Measurements from ENCODE around the gene PCDH9.

The PCDH9 gene

DNA sequence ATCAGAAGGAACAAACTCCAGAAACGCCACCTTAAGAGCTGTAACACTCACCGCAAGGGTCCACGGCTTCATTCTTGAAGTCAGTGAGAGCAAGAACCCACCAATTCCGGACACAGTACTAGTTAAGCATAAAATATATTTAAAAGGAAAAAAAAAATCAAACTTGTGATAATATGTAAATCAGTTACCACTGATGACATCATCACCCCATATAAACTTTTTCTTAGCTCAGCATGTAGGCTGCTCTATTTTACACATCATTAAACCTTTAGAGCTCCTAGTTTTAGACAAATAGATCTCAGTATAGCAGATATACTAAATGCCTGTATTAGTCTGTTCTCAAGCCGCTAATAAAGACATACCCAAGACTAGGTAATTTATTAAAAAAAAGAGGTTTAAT is 668.1 kb downstream of the PCDH9 start:
- DNase-seq = no peak

DNA sequence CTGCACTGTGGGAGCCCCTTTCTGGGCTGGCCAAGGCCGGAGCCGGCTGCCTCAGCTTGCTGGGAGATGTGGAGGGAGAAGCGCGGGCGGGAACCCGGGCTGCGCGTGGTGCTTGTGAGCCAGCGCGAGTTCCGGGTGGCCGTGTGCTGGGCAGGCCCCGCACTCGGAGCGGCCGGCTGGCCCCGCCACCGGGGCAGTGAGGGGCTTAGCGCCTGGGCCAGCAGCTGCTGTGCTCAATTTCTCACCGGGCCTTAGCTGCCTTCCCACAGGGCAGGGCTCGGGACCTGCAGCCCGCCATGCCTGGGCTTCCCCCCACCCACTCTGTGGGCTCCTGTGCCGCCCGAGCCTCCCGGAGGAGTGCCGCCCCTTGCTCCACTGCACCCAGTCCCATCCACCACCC is 669.1 kb downstream of the PCDH9 start:
- no peak for DNase-seq

DNA sequence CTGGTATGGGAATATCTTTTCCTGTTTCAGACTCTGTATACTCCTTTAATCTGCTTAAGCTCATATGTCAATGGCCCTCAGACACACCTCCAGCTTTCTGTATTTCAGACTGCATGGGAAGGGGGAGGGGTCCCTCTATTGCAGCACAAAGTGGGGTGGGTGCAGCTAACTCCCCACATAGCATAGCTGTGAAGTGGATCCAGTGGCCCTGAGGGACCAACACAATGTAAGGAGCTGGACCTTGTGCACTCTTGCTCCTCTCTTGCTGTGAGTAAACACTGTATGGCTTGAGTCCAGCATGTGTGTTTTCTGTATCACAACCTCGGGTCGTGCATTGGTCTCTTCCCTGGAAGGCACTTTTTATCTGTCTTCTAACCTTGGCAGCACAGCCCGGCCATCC is 669.9 kb downstream of the PCDH9 start:
- no peak for DNase-seq

DNA sequence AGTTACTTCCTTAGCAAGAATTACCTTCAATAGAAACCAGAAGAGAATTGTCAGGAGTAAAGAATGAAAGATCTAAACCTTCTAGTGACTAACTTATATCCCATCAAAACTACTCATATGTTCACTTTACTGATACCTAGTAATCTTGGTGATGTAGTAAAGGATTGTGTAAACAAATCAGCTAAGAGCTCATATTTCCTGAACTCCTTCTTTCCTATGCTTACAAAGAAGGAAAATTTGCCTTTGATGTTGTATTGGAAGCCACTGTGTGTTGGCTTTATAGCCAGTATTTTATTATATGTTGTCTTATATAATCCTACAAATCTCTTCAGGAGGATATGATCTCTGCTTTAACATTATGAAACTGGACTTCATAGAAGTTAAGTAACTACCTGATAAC is 671.0 kb downstream of the PCDH9 start:
- DNase-seq = no peak

DNA sequence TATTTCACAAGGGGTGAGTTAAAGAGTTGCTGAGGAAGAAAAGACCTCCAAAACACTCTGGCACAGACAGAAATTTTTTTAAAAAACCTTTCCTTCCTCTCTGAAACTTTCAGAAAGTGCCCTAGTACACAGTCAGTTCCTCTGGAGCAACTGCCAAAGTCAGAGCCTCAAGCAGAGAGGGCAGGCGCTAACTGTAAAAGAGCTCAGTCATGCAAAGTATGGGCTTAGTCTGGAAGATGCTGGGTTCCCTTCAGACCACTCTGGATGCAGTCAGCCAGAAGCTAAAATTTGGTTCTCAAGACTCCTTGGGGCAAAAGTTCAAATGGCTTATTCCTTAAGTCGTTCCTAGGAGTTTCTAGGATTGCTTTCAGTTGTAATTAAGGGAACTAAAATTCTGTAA is 671.6 kb downstream of the PCDH9 start:
- no peak for DNase-seq

DNA sequence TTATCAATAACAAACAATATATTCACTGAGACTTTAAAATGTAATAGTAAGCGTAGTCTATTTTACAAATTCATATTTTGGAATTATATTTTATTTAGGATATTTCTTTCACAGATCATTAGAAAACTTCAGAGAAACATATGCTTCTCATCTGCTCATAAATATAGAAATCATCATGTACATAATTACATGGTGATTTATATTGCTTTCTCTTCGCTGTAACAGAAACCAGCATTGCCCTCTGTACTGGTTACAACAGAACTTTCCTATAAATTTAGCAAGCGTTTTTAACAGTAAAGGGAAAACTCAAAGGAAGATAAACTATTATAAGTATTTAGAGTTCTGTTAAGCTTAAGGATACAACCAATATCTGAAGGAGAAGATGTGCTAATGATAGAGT is 672.8 kb downstream of the PCDH9 start:
- DNase-seq = no peak

DNA sequence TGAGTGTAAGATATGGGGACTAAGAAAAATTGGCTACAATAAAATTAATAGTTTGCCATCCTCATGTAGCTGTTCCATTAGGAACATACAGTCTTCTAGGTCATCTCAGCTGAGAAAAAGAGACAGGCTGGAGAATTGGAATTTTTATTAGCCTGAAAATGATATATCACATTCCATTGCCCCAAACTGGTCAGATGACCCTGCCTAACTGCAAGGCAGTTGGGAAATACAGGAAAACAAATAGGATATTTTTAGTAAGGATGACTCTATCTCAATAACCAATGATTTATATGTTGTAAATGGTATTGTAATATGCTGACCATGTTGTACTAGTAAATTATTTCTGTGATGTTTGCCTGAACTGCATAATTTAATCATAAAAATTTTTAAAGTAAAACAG is 673.8 kb downstream of the PCDH9 start:
- peak; percentile 50 for DNase-seq

DNA sequence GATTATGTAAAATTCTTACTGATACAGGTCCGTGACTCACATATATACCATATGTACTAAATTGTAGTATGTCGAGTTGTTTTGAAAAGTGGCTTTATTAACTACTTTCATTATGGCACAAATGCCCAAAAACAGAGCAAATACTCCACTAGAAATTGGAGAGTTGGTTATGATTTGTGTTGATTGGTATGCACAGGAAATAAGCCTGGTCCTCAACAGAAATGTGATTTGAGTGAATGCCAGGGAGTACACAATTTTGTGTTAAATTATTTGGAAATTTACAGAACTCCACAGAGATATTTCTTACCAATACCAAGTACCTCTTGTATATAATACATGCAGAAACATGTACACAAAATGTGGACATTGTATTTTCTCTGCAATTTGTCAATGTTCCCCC is 676.7 kb downstream of the PCDH9 start:
- DNase-seq = peak; percentile 50

DNA sequence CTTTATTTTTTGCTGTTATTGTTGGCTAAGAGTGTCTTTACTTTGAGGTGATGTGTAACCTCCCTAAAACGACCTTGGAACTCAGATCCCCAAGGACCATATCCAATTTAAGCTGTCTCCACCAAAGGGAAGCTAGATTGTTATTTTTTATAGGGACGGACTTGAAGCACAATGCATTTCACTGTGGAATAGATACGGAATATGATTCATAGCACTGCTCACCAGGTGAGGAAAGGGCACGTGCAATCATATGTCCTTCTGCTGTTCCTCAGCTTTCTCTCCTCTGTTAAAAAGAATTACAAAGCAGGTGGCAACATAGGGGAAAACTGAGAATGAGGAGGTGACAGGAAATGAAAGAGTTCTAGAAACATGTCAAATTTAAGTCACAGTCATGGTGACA is 679.0 kb downstream of the PCDH9 start:
- DNase-seq = no peak

DNA sequence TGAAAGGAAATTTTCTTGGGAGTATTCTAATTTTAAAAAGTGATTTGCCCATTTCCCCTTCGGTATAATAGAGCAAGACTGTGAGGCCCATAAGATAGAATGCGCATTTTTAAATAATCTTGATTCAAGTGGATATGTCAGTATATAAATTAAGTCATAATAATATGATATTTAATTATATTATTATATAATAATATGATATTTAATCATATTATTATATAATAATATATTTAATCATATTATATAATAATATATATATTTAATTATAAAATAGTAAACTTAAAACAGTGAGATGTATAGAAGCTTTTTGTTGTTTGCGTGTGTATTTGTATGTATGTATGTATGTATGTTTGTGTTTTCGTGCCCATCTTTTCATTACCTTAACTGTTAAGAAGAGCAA is 682.5 kb downstream of the PCDH9 start:
- no peak for DNase-seq

DNA sequence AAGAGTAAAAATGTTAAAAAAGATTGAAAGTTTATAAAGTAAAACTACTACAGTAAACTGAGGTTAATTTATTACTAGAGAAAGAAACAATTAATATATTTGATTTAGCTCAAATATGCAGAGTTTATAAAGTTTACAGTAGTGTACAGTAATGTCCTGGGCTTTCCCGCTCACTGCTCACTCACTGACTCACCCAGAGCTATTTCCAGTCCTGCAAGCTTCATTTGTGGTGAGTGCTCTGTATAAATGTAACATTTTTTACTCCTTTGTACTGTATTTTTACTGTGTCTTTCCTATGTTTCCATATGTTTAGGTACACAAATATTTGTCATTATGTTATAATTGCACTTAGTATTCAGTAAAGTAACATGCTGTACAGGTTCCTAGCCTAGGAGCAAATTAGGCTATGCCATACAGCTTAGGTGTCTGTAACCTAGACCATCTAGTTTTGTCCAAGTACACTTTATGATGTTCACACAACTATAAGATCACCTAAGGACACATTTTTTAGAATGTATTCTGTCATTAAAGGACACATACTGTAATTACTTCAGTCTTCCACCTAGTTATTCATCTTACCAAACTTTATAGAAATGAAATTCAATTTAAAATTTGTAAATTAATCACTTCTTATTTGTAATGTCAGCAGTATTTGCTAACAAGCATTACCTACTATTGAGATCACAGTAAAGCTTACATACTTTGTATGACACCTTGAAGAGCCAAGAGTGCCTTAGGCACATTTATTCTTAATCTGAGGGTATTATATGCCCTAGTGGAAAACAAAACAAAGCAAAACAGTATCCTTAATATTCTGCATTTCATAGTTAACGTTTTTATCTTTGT is 683.4 kb downstream of the PCDH9 start:
- peak; percentile 54 for DNase-seq

DNA sequence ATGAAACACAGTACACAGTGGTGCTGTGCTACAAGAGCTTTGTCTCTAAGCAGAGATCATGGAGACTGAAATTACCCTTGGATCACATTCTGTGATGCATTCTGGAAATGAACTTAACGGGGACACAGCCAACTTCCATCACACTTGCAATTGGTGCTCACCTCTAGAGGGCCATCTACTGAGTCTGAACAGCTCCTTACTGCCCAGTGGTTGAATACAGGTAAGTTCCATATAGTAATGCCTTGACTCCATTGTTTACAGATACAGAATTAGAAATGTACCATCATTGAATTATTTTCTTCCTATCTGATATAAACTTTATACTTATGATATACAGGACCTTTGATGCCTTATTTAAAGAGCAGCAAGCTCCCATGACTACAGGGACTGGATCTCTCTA is 686.4 kb downstream of the PCDH9 start:
- no peak for DNase-seq

DNA sequence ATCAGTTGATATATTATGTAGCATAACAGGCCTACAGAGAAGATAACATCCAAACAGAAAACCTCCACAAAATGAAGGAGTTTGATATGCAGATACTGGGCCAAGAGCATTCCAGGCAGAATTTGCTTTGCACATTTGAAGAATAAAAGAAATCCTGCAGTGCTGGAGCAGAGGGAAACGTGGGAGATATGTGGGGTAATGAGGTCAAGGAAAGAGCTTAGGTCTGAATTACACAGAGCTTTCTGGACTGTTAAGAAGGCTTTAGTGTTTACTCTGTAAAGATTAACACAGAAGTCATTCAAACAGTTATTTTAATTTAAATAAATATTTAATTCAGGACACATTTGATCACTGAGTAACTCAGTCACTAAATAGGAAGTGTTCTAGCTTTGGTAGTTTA is 692.7 kb downstream of the PCDH9 start:
- DNase-seq = no peak

DNA sequence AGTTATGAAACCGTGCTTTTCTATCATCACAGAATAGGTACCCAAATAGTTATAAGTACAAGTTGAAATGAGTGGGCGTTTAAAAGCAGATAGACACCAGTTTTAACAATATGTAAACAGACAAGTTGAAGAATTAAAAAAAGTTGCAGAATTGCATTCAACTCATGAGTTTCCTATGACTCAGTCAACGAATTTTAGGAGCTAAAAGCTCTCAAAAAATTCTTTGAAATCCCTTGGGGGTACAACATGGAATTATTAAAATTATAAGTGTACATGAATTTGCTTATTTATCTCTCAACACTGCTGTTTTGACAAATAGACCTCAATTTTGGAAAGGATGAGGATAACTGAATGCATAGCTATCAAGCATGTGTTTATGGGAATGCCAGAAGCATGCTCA is 693.4 kb downstream of the PCDH9 start:
- DNase-seq = peak; percentile 50

DNA sequence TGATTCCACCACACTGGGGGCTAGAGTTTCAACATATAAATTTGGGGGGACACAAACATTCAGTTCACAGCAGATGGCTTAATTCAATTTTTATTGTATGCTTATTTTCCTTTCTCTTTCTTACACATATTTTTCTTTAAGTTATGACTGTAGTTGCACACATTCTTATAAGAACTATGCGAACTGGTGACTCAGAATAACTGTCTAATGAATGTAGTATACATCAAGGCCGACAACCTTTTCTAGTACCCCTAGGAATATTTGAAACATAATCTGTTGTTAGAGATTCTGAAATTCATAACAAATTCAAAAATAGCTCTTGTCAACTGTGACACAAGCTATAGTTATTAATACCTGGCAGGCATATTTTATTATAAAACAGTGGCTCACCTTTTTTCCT is 695.6 kb downstream of the PCDH9 start:
- DNase-seq = peak; percentile 77

DNA sequence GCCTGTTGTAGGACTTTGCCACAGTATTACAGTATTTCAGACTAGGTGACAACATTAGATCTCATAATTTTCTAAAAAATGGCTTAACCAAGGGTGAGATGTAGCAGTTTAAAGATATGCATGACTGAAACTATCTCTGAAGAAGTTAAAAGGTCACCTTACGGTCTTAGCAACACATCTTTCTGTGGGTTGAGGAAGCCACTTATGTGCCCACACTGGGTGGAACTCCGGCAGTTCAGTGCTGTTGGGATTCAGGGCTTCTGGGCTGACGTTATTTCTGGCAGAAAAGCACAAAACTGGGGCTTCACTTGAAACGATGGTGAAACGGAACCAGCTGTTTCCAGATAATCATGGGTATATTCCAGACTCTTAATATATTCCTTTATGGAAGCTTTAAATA is 697.3 kb downstream of the PCDH9 start:
- no peak for DNase-seq

DNA sequence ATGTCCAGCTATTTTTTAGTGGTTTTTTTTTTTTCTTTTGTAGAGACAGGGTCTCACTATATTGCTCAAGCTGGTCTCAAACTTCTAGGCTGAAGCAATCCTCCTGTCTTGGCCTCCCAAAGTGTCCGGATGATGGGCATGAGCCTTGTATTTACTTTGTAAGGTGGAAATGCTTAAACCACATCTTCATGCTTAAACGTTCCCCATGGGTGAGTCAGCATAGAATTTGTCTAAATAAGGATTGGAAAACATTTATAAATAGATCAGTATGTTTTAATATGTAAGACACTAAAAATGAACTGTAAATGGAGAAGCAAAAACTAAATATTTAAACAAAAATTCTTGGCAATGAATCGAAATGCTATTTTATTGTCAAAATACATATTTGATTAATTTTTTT is 698.0 kb downstream of the PCDH9 start:
- DNase-seq = peak; percentile 89

DNA sequence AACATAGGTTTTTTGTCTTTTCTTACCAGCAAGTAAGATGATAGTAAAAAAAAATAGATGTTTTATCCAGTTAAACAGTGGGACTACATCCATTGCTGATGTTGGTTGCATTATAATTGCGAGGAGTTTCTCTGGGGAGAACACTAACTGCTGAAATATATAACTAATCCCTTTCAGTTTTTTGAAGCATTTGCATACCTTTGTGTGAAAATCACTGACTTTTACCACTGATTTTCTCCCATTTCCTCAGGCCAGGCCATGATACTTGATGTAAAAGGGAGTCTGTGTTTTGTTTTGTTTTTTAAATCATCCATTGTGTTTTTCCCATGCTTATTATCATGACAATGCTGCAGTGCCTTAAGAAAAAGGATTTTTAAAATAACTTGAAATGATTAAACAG is 699.5 kb downstream of the PCDH9 start:
- DNase-seq = peak; percentile 37

DNA sequence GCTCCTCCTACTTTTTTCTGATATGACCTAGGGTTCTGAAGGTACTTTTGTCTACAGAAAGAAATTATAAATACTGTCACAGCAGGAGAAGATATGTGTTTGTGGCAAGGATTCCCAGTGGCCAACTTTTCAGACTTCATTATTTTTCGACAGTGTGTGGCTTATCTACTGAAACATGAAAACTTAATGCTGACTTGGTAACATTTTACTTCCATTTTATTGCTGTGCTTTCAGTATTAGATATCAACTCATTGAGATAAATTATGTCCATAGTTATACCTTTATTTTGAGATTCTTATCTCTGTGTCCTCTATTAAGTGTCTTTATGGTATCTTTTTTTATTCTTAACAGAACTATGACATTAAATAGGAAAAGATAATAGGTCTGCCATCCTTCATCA is 700.0 kb downstream of the PCDH9 start:
- no peak for DNase-seq

DNA sequence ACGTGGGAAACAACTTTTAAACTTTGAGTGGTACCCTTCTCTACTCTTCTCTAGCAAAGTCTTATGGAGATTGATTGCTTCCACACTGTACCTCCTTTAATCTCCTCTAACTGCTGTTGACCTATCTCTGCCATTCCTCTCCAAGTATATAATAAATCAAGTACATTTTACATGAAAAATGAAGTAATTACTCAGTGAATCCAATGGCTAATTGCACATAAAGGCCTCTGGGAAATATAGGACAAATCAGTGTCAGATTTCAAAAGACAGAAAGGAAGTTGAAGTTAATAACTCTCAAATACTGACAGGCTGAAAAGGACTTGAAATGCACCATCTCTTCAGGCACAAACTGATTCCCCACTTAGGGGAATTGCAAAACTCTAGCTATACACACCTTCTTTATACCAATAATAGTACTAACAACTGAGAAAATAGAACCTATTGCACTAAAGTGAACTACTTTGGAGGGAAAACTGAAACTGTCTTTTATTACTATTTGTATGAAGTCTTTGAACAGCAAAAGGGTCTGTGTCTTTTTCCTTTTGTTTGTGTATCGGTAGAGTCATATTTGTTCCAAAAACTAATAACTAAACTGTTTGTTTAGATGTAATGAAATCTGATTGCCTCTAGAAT is 701.1 kb downstream of the PCDH9 start:
- no peak for DNase-seq

DNA sequence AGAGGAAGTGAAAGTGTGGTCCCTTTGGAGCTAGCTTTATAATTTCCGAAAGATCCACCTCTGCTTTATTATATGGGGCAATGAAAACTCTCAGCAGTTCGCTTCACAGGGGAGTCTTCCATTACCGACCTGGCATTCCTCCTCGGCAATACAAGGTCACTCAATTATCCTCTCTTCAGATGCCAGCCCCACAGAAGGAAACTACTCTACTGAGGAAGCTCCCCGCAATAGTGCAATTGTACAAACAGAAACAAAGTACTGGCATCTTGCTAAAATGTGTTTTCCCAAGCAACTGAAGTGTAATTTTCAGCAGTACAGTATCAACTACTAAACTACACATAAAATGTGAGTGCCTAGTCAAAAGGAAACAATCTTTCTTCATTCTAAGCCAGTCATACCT is 702.0 kb downstream of the PCDH9 start:
- no peak for DNase-seq

DNA sequence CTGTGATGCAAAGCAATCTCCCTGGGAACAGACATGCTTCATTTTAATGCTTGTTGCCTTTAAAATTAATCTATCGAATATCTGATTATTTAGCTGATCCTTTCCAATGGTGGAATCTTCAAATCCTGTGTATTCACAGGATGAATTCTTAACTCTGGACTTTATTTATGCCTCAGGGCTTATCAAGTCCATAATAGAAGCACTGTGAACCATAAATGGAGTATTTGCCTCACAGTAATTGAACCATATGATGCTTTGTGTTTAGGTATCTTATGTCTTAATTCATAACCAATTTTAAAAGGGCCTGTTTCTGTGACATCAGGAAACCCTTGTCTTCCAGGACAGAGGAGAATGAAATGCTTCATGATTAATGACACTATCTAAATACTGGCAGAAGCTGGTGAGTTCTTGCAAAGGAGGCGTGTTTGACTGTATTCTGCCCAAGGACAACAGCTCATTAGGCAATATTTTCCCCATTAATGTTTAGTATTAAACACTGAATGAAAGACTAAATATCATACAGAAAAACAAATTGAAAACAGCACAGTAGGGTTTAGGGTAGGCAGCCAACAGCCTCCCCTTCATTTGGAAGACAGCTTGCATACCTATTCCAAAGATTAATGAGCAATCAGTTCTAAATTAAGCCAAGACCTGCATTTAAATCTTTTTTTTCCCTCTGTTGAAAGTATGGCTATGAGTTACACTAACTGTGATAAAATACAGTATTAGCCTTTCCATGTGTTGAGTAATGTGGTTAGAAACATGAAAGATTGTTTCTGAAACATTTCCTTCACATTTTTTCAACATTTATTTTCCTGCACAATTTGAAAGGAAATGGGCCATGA is 709.4 kb downstream of the PCDH9 start:
- no peak for DNase-seq

DNA sequence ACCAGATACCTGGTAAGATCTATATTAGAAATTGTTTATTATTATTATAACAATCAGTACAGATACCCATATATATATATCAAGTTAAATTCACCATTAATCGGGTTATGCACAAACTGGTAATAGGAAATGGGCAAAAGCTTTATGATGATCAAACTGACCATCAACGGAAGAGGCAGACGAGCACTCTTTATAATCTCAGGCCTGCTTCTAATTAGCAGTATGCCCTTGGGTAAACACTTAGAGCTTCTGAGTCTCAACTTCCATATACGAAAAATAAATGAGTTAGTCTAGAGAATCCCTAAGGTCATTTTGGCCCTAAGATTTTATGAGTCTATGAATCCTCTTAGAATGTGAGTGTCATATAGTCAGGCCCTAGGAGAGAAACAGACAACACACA is 710.9 kb downstream of the PCDH9 start:
- no peak for DNase-seq

DNA sequence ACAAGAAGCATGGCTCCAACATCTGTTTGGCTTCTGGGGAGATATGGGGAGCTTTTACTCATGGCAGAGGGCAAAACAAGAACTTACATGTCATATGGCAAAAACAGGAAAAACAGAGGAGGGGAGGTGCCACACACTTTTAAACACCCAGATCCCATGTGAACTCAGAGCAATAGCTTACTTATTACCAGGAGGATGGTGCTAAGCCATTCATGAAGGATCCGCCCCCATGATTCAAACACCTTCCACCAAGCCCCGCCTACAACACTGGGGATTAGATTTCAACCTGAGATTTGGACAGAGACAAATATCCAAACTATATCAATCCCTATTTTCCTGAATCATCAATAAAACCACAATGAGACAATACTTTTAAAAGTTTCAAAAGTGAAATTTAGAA is 712.1 kb downstream of the PCDH9 start:
- no peak for DNase-seq
